Loucy (cell line): ENCODE measurements around the gene ZFP3.

Experiments
- EZH2phosphoT487 ChIP-seq: fragments of 200-600 bp; IDR thresholded peaks from 2 replicates; pipeline ENCODE4 v1.6.1; 2018; ENCODE audit warnings: antibody characterized with exemption, mild to moderate bottlenecking, moderate library complexity, borderline replicate concordance
- TF ChIP-seq, protein P1 (sequence below): fragments of 200-600 bp; sonication (generic); conservative IDR thresholded peaks from 2 replicates; pipeline ENCODE4 v1.5.1; 2014; ENCODE audit warnings: mild to moderate bottlenecking, antibody characterized with exemption, low read length

DNA sequence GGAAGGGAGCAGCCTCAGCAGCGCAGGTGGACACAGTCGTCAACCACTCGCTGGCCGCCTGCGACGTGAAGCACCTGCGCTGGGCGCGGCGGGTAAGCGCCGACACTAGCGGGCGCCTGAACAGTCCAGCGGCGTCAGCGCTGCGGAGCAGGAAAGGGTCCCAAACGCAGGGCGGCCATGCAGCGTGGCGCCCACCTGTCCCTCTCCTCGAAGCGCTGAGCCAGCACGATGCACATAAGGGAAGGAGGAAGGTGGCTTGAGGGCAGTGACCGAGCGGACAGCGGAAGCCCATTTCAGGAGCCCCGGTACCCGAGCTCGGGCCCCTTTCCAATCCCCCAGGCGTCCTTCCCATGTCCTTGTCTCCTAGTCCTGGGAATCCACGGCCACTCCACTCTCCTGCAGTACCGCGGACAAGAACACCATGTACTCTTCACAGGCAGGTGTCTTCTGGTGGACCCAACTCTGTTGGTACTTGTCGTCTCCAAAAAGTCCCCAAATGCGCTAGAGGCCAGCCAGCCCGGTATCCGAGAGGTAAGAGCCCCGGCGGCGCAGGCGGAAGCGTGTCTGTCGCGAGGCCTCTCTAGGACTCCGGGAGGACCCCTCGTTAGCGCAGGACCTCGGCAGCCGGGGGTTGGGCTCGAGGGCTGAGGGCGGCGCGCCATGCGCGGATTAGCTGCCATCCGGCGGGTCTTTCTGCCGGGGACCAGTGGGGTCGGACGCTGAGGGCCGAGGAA, 19.0 kb downstream of the ZFP3 start:
- TF ChIP-seq, protein P1, sequence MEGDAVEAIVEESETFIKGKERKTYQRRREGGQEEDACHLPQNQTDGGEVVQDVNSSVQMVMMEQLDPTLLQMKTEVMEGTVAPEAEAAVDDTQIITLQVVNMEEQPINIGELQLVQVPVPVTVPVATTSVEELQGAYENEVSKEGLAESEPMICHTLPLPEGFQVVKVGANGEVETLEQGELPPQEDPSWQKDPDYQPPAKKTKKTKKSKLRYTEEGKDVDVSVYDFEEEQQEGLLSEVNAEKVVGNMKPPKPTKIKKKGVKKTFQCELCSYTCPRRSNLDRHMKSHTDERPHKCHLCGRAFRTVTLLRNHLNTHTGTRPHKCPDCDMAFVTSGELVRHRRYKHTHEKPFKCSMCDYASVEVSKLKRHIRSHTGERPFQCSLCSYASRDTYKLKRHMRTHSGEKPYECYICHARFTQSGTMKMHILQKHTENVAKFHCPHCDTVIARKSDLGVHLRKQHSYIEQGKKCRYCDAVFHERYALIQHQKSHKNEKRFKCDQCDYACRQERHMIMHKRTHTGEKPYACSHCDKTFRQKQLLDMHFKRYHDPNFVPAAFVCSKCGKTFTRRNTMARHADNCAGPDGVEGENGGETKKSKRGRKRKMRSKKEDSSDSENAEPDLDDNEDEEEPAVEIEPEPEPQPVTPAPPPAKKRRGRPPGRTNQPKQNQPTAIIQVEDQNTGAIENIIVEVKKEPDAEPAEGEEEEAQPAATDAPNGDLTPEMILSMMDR: no peak
- TF ChIP-seq EZH2phosphoT487: no peak
